DOHH2 (cell line): Measurements from ENCODE around the gene NLGN1.

ENCODE experiments used
- CTCF ChIP-seq: fragments of 200-600 bp; sonication (generic); IDR thresholded peaks from one replicate; pipeline ENCODE4 v1.5.1; 2014; ENCODE audit warnings: antibody characterized with exemption, mild to moderate bottlenecking, low read depth, low read length; ENCODE audit not compliant: poor library complexity, severe bottlenecking
- EZH2phosphoT487 ChIP-seq: fragments of 200-600 bp; sonication (generic); IDR thresholded peaks from 2 replicates; pipeline ENCODE4 v1.6.1; 2017; ENCODE audit warnings: borderline replicate concordance, mild to moderate bottlenecking, antibody characterized with exemption, low read length, moderate library complexity, mixed read lengths

- TF ChIP-seq CTCF = no peak
- no peak for TF ChIP-seq EZH2phosphoT487
These were observed 648.8 kb downstream of the NLGN1 start for GRCh38 chr3:174046311-174046710.
